KBM-7 (cell line): ENCODE data around the gene CAPN10.

ENCODE experiments used
- DNase-seq: peaks from one replicate; pipeline ENCODE4 v3.0.0-alpha.2; 2015
- in situ Hi-C: fragments of 300-500 bp; cut with MboI; formaldehyde crosslinking; loops from 2 replicates; pipeline ENCODE4 v1.14.3; 2020; ENCODE audit warnings: low sequenced_read_pairs, low pct_unique_long_range_greater_than_20kb, mixed read lengths

CAPN10 gene

DNA sequence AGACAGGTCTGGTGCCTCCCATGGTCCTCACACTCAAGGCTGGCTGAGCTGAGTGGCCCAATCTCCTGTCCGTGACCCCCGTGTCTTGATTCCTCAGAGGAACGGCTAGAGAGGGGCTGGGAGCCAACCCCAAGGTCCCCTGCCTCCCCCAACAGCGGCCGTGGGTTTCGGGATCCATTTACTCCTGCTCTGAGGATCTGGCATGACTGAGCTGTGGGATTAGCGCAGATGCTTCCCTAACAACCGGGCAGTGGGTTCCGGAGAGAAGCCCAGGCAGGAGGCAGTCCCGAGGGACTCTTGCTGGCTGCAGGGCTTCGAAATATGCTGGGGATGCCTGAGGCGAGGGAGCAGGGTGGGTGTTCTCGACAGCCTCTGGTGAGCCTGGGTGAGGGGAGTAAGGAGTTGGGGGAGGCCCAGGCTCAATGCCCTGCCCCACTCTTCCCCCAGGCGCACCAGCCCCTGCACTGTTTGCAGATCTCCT is 57.7 kb downstream of the CAPN10 start:
- no peak for DNase-seq
- in situ Hi-C loops = no loop called here

DNA sequence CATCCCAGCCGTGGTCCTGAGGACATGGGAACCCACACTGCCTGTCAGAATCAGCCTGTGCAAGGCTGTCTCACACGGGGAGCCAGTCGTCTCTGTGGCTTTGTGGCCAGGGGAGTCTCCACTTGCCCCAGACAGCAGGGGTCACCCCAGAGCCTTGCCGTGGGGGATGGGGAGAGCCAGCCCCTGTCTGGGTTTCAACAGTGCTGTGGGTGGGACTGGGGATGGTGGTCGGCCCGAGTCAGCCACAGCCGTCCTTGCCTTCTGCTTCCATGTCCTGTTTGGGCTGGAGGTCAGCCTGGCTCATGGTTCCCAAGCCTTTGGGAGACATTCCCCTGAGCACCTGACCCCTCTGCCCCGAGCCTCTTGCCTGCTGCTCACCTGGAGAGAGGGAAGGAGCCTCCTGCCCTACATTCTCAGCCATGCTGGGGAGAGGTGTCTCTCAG is 58.3 kb downstream of the CAPN10 start:
- in situ Hi-C loops = no loop called here
- DNase-seq = no peak

DNA sequence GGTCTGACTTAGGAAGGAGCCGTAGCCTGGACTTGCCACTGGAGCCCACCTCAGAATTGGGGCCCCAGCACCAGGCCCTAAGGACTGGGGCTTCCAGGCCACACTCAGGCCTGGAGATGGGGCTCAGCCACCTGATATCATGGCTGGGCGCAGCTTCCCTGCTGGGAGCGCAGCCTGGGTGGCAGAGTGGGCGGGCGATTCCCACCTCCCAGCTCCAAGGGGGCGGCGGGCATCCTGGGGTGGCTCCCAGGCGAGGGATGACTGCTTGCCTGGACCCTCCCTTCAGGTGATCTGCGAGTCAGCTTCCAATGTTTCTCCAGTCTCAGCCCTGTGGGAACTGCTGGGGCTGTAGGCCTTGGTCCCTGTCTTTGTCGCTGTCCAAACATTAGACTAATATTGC is 58.8 kb downstream of the CAPN10 start:
- DNase-seq = no peak
- in situ Hi-C loops = no loop called here

DNA sequence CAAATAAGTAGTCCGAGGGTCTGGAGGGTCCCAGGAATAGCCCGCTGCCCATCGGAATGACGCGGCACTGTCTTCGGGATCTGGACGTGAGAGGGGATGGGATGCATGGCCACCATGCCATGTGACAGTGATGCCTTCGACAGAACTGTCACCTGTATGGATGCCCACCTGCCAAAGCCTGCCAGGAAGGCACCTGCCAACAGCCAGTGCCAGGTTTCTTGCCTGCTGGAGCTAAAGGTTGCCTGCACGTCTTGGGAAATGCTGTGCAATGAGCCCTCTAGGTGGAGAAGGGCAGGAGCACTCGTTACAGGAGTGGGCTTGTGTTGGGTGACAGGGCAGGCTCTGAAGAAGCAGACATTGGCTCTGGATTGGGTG is 59.3 kb downstream of the CAPN10 start:
- no peak for DNase-seq
- in situ Hi-C loops = no loop called here

DNA sequence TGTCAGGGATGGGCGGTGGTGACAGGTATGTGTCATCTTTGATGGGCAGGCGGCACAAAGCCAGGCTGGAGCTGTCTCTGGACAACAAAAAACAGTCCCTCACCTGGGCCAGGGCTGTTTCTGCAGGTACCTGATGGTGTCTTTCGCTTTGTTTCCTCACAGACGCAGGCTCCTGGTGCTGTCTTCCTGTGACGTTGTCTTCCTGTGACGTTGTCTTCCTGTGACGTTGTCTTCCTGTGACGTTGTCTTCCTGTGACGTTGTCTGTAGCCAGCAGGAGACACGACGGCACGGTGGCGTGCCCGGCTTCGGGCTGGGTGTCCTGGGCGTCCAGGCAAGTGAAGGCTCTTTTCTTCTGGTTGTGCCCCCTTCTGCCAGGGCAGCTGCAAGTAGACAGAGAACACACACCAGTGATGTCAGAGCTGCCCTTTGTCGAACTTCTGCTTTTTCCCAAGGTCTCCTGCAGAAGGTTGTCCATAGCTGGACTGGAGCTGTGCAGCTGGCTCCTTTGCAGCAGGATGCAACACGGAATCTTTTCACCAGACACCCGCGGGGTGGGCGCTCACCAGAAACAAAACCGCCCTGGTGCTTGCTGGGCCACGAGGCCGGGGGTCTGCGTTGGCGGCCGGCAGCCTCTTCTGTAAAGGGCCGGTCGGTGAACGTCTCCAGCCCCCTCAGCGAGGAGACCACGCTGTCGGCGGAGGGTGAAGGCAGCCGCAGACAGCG is 59.8 kb downstream of the CAPN10 start:
- peak; percentile 23 for DNase-seq
- in situ Hi-C loops = no loop called here

DNA sequence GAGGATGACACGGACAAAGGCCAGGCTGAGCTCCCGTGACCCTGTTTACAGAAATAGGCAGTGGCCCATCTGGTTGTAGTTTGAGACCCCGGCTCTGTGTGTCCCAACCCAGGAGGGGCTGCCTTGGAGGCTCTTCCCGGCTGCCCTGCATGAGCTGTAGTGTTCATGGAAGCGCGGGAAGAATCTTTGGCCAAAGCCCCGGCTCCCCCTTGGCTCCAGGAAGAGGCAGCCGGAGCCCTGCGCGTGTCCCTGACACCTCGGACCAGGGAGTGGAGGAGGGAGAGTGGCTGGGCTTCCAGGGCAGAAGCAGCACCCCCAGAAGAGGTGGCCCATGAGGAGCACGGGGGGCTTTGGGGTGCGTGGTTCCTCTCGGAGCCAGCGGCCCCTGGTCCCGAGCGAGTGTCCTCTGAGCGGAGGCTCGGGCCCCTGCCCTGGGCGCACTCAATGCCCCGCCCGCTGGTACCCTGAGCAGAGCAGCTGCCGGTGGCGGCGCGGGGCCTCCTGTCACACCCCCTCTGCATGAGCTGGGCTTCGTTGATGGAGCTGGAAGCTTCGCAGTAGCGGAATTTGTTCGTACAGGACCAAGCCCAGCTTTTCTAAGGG is 60.5 kb downstream of the CAPN10 start:
- DNase-seq = no peak
- in situ Hi-C loops = no loop called here

DNA sequence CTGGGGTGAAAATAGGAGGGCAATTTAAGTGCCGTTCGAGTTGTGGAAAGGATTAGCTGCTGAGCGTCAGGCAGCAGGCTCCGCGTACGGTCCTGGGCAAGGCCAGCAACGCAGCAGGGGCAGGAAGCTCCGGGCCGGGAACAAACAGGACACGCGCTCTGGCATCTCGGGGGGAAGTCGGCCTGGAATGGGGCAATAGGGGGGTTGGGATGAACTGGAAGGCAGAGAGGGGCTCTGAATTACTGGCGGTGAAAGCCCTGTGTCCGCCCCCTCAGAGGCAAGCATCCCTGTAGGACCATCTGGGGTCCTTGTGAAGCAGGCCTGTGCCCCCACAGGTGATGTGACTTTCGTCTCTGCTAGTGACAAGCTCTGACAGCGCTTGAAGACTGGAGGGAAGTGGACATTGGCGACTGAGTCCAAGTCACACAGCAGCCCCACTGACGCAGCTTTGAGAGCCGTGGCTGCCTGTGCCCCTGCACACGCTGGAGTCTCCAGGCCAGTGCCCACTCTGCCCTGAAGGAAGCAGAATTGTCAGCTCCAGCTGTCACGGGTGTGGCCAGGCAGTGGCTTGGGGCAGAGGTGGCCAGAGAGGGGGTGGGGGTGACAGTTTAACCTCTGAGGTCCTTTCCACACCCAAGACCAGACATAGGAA is 61.1 kb downstream of the CAPN10 start:
- in situ Hi-C loops = no loop called here
- DNase-seq = no peak

DNA sequence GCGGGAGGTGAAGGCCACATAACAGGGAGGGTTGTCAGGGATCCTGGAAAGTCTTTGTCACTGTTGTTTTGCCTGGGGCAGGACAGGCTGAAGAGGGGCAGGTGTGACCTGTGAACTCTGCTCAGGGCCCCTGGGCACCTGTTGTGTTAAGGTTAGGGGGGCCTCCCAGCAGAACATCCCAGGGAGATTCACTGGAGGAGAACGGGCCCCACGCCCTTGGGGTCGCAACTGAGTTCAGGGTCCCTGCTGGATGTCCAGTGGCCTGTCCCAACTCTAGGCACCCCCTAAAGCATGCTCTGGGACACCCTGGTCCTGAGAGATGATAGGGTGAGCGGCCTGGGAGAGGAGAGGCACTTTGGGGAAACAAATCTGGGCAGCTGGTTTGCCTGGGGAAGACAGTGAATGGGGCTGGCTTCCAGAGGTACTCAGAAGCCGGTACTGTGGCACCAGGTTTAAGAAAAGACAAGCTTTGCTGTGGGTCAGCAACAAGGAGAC is 61.7 kb downstream of the CAPN10 start:
- in situ Hi-C loops = no loop called here

More for the DNA sequence above, 61.7 kb downstream of the CAPN10 start:
- no peak for DNase-seq
